ENCODE data around the gene SENP5.

- TF ChIP-seq, protein P1, sequence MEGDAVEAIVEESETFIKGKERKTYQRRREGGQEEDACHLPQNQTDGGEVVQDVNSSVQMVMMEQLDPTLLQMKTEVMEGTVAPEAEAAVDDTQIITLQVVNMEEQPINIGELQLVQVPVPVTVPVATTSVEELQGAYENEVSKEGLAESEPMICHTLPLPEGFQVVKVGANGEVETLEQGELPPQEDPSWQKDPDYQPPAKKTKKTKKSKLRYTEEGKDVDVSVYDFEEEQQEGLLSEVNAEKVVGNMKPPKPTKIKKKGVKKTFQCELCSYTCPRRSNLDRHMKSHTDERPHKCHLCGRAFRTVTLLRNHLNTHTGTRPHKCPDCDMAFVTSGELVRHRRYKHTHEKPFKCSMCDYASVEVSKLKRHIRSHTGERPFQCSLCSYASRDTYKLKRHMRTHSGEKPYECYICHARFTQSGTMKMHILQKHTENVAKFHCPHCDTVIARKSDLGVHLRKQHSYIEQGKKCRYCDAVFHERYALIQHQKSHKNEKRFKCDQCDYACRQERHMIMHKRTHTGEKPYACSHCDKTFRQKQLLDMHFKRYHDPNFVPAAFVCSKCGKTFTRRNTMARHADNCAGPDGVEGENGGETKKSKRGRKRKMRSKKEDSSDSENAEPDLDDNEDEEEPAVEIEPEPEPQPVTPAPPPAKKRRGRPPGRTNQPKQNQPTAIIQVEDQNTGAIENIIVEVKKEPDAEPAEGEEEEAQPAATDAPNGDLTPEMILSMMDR (IDR thresholded peaks at IDR 0.05), result no peak
- no peak for TF ChIP-seq POLR2A (IDR thresholded peaks at IDR 0.05; ENCODE audit: low read depth)
These were observed 22.4 kb downstream of the SENP5 start for GRCh38 chr3:196889844-196890708.

Measured in esophagus muscularis mucosa (tissue), 3 donors.